SU-DHL-6 (cell line): Measurements from ENCODE around the gene DYNC1LI2.

ENCODE experiments used
- H2AFZ ChIP-seq: fragments of 200-600 bp; sonication (generic); 2 replicates; pipeline ENCODE4 v1.6.1; 2014; ENCODE audit warnings: low read depth, mild to moderate bottlenecking, moderate library complexity, mixed read lengths, antibody characterized with exemption, low read length; ENCODE audit not compliant: severe bottlenecking
- H3F3A ChIP-seq: fragments of 200-600 bp; shearing (Covaris generic); 2 replicates; pipeline ENCODE4 v1.6.0; 2016; ENCODE audit warnings: antibody characterized with exemption, mild to moderate bottlenecking; ENCODE audit not compliant: insufficient read depth
- H3K27ac ChIP-seq: fragments of 200-600 bp; sonication (generic); 2 replicates; pipeline ENCODE4 v1.5.1; 2016; ENCODE audit warnings: low read depth, mild to moderate bottlenecking, low read length, moderate library complexity, mixed read lengths
- H3K27me3 ChIP-seq: fragments of 200-600 bp; sonication (generic), shearing (Covaris generic); 2 replicates; pipeline ENCODE4 v1.6.0; 2014; ENCODE audit warnings: mild to moderate bottlenecking, low read length
- H3K36me3 ChIP-seq: fragments of 200-600 bp; sonication (generic); 2 replicates; pipeline ENCODE4 v1.6.1; 2014; ENCODE audit warnings: mild to moderate bottlenecking, low read length, mixed read lengths
- H3K4me2 ChIP-seq: fragments of 300-600, 200-600 bp; shearing (Covaris generic), sonication (generic); 2 replicates; pipeline ENCODE4 v1.6.0; 2014; ENCODE audit warnings: low read length, low read depth, mild to moderate bottlenecking; ENCODE audit not compliant: poor library complexity, severe bottlenecking
- H3K4me3 ChIP-seq: fragments of 200-600 bp; sonication (generic); 2 replicates; pipeline ENCODE4 v1.5.1; 2014; ENCODE audit warnings: antibody characterized with exemption, low read length, mild to moderate bottlenecking, mixed read lengths; ENCODE audit not compliant: insufficient read depth, poor library complexity, severe bottlenecking
- H3K79me2 ChIP-seq: fragments of 200-600 bp; sonication (generic); 2 replicates; pipeline ENCODE4 v1.6.1; 2014; ENCODE audit warnings: mild to moderate bottlenecking, low read length, moderate library complexity; ENCODE audit not compliant: insufficient read depth
- H3K9ac ChIP-seq: fragments of 200-600 bp; sonication (generic); 2 replicates; pipeline ENCODE4 v1.7.0; 2014; ENCODE audit warnings: mild to moderate bottlenecking, low read length
- H3K9me2 ChIP-seq: fragments of 200-600 bp; sonication (generic); replicated peaks from 2 replicates; pipeline ENCODE4 v1.6.1; 2014; ENCODE audit warnings: low read length; ENCODE audit not compliant: insufficient read depth
- H3K9me3 ChIP-seq: fragments of 200-600 bp; sonication (generic); 2 replicates; pipeline ENCODE4 v1.6.1; 2014; ENCODE audit warnings: low read length, mixed read lengths; ENCODE audit not compliant: insufficient read depth
- H4K20me1 ChIP-seq: fragments of 200-600 bp; sonication (generic); 2 replicates; pipeline ENCODE4 v1.6.1; 2014; ENCODE audit warnings: low read depth, mild to moderate bottlenecking, antibody characterized with exemption, low read length, moderate library complexity, mixed read lengths
- EZH2phosphoT487 ChIP-seq: fragments of 200-600 bp; sonication (generic), shearing (Covaris generic); conservative IDR thresholded peaks from 2 replicates; pipeline ENCODE4 v1.6.1; 2018; ENCODE audit warnings: mild to moderate bottlenecking, antibody characterized with exemption, low read length, moderate library complexity, mixed read lengths
- TF ChIP-seq, protein P1 (sequence below): fragments of 200-600 bp; sonication (generic); IDR thresholded peaks from one replicate; pipeline ENCODE4 v1.5.1; 2017; ENCODE audit warnings: antibody characterized with exemption, mild to moderate bottlenecking, low read length, moderate library complexity; ENCODE audit not compliant: insufficient read depth, poor library complexity, severe bottlenecking

The DYNC1LI2 gene

DNA sequence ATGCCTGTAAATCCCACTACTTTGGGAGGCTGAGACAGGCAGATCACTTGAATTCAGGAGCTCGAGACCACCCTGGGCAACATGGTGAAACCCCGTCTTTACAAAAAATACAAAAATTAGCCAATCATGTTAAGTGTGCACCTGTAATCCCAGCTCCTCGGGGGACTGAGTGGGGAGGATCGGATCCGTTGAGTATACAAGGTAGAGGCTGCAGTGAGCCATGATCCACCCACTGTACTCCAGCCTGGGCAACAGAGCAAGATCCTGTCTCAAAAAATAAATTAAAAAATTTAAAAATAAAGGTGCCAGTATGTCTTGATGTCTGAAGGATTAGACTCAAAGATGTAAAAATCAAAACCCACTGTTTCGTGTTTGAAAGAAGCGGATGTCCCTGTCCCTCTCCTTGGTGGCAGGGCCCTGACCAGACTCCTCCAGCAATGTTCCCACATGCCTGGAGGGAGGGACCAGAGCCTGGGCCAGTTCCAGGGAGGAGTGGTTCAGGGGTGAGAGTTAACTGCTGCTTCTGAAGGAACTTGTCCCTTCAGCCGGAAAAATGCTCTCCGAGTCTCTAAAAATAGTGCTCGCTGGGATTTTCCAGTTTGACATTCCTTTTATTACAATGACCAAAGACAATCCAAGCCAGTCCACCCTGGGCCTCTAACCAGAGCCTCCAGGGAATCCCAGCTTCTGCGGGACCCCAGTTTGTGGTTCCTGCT is 45.5 kb downstream of the DYNC1LI2 start:
- no peaks in the 10 kb centered on the region for H3K79me2 ChIP-seq
- no peak overlapping the region for H3K4me2 ChIP-seq

DNA sequence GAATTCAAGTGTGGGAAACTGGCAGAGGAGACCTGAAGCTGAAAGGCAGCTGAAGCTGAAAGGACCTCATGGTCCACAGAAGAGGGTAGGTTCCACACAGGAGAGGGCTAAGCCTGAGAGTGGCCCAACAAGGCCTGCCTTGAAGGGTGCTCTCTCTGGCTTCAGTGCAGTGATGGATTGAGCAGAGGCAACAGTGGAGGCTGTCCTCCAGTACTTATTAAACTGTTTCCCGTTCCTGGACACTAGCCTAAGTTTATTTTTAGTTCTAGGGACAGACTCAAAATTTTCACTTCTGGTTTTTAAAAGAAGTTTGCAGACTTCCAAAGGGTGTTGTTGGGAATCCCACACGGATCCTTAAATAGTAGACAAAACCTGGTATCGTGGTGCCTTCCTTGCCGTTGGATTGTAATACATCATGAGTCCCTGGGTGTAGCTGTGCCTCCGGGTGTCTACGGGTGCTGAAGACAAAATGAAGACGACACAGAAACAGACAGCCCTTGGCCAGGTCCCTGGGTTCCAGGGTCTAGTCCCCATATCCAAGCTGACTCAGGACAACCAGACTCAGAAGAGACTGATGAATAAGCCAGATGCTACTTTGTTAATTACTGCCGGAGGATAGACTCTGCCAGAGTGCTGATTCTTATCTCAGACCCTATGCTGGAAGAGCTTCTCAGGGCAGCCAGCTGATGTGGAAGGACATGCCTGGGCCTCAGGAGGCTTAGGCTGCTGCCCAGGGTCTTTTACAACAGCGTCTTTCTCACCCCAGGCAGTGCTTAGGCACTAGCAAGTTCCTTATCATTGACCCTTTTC is 47.8 kb downstream of the DYNC1LI2 start:
- H3K4me2 ChIP-seq, result no peak overlapping the region
- H3K36me3 ChIP-seq, result no peaks in the 10 kb centered on the region
- no peaks in the 10 kb centered on the region for H3K9me3 ChIP-seq
- no peak overlapping the region for H2AFZ ChIP-seq
- H3K27ac ChIP-seq, result no peak overlapping the region
- no peak for TF ChIP-seq EZH2phosphoT487
- TF ChIP-seq, protein P1, sequence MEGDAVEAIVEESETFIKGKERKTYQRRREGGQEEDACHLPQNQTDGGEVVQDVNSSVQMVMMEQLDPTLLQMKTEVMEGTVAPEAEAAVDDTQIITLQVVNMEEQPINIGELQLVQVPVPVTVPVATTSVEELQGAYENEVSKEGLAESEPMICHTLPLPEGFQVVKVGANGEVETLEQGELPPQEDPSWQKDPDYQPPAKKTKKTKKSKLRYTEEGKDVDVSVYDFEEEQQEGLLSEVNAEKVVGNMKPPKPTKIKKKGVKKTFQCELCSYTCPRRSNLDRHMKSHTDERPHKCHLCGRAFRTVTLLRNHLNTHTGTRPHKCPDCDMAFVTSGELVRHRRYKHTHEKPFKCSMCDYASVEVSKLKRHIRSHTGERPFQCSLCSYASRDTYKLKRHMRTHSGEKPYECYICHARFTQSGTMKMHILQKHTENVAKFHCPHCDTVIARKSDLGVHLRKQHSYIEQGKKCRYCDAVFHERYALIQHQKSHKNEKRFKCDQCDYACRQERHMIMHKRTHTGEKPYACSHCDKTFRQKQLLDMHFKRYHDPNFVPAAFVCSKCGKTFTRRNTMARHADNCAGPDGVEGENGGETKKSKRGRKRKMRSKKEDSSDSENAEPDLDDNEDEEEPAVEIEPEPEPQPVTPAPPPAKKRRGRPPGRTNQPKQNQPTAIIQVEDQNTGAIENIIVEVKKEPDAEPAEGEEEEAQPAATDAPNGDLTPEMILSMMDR, result no peak
- no peaks in the 10 kb centered on the region for H3K27me3 ChIP-seq
- H4K20me1 ChIP-seq, result no peaks in the 10 kb centered on the region
- H3K9ac ChIP-seq, result no peak overlapping the region
- H3K4me3 ChIP-seq, result no peak overlapping the region
- no peaks in the 10 kb centered on the region for H3K9me2 ChIP-seq
- H3F3A ChIP-seq, result no peaks in the 10 kb centered on the region
- H3K79me2 ChIP-seq, result no peaks in the 10 kb centered on the region

More for the DNA sequence above, 45.5 kb downstream of the DYNC1LI2 start:
- no peak overlapping the region for H3K27ac ChIP-seq
- no peaks in the 10 kb centered on the region for H3K36me3 ChIP-seq
- no peaks in the 10 kb centered on the region for H3K9me3 ChIP-seq
- H3K9me2 ChIP-seq, result no peaks in the 10 kb centered on the region
- H3F3A ChIP-seq, result no peaks in the 10 kb centered on the region
- no peak overlapping the region for H3K4me3 ChIP-seq
- no peaks in the 10 kb centered on the region for H4K20me1 ChIP-seq
- H3K9ac ChIP-seq, result no peak overlapping the region
- TF ChIP-seq, protein P1, result no peak
- no peak for TF ChIP-seq EZH2phosphoT487
- H2AFZ ChIP-seq, result no peak overlapping the region
- H3K27me3 ChIP-seq, result no peaks in the 10 kb centered on the region

DNA sequence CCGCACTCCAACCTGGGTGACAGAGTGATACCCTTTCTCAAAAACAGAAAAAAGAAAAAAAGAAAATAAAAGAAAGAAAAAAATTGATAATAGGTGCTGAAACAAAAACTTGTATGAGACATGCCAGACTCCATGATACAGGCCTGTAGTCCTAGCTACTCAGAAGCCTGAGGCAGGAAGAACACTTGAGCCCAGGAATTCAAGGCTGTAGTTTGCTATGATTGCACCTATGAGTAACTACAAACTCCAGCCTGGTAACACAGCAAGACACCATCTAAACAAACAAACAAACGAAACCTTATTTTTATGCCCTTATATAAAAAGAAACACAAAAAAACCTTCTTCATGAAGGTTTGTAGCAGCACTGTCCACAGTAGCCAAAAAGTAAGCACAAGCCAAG is 49.9 kb downstream of the DYNC1LI2 start:
- Histone ChIP-seq H3K9ac (no peak overlapping the region), H3K27ac (no peak overlapping the region), H3K4me3 (no peak overlapping the region), H3K9me2 (no peaks in the 10 kb centered on the region), H4K20me1 (no peaks in the 10 kb centered on the region), H2AFZ (no peak overlapping the region), H3K79me2 (no peaks in the 10 kb centered on the region), H3K36me3 (no peaks in the 10 kb centered on the region), H3F3A (0 out of 2 replicates have a peak, but pooled peaks cover 5% of the 10 kb centered on the region), H3K4me2 (no peak overlapping the region), H3K27me3 (no peaks in the 10 kb centered on the region), H3K9me3 (no peaks in the 10 kb centered on the region)
- TF ChIP-seq, protein P1, result no peak
- TF ChIP-seq EZH2phosphoT487, result no peak
